Right atrium auricular region (tissue), 2 donors: Measurements from ENCODE around the gene CXCL12. TPM values are rescaled to one million over a fixed set of nuclear protein-coding genes. Genes with fewer than 3 reads are reported as not detected.

Source experiments
- DNase-seq: peaks from one replicate; pipeline ENCODE4 v3.0.0-alpha.2; 2019; ENCODE audit warnings: low spot score
- H3K27ac ChIP-seq, 2 donors: fragments of 200-600 bp; sonication (generic); 1 replicate in 1 of 2; 2 replicates in 1 of 2; pipeline ENCODE4 v1.5.1; 2016 to 2019
- H3K27me3 ChIP-seq, 2 donors: fragments of 200-600 bp; sonication (generic); one replicate each; pipeline versions ENCODE4 v1.5.1 to v1.6.0; 2017 to 2019
- H3K36me3 ChIP-seq: fragments of 200-600 bp; sonication (generic); one replicate; pipeline ENCODE4 v1.5.1; 2016
- H3K4me1 ChIP-seq, 2 donors: fragments of 200-600 bp; sonication (generic); one replicate each; pipeline versions ENCODE4 v1.5.1 to v1.6.0; 2017 to 2019
- H3K4me3 ChIP-seq, 2 donors: fragments of 200-600 bp; sonication (generic); 1 replicate in 1 of 2; 2 replicates in 1 of 2; pipeline ENCODE4 v1.5.1; 2017 to 2019; ENCODE audit warnings: mild to moderate bottlenecking in 1 of 2, moderate library complexity in 1 of 2
- H3K9me3 ChIP-seq, 2 donors: fragments of 200-600 bp; sonication (generic); one replicate each; pipeline ENCODE4 v1.5.1; 2019
- total RNA-seq, 2 donors: library from RNA; depleted of rRNA; stranded (reverse); fragments of >200 nt; gene quantifications; one replicate each; pipeline ENCODE4 v1.1.0, GENCODE V29; 2016
- TF ChIP-seq, protein P1 (sequence below), 2 donors: fragments of 200-600 bp; sonication (generic); IDR thresholded peaks; one replicate each; pipeline ENCODE4 v1.5.1; 2019; ENCODE audit warnings: antibody characterized with exemption in 2 of 2

The CXCL12 gene
- total RNA-seq, 2 donors from 2014 or later: 53.8 to 64.0 TPM

DNA sequence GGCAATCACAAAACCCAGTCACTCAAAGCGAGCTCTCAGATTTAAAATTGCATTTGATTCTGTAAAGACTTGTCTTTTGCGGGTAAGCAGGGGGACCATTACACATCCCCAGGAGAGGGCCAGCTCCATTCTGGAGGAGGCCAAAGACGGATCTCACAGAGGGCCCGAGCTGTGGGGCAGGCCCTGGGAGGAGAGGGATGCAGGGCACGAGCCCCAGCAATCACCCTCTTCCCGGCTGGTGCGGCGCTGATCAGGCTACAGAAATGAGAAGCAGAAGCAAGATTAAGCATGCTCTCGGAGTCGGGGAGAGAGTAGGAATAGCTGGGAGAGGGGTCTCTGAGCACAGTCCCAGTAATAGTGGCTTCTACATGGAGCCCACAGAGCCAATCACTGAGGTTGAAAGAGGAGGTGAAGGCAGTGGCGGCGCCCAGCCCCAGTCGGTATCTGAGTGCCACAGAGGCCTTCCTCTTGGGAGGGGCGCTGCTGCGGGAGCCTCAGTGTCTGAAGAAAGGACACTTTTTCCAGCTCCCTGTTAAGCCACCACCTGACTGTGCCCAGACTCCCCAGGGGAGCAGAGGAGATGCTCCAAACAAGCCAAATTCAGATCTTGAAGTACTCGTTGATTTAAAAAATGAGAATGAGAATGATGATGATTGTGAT lies 7.1 kb downstream of the CXCL12 start:
- Histone ChIP-seq H3K4me3 (no peak overlapping the region), H3K36me3 (peaks cover 42% of the 10 kb centered on the region), H3K27ac (no peak overlapping the region), H3K27me3 (no peaks in the 10 kb centered on the region), H3K9me3 (no peaks in the 10 kb centered on the region), H3K4me1 (peaks cover 0 to 12% of the 10 kb centered on the region in 2 donors)
- no peak for DNase-seq
- TF ChIP-seq, protein P1, sequence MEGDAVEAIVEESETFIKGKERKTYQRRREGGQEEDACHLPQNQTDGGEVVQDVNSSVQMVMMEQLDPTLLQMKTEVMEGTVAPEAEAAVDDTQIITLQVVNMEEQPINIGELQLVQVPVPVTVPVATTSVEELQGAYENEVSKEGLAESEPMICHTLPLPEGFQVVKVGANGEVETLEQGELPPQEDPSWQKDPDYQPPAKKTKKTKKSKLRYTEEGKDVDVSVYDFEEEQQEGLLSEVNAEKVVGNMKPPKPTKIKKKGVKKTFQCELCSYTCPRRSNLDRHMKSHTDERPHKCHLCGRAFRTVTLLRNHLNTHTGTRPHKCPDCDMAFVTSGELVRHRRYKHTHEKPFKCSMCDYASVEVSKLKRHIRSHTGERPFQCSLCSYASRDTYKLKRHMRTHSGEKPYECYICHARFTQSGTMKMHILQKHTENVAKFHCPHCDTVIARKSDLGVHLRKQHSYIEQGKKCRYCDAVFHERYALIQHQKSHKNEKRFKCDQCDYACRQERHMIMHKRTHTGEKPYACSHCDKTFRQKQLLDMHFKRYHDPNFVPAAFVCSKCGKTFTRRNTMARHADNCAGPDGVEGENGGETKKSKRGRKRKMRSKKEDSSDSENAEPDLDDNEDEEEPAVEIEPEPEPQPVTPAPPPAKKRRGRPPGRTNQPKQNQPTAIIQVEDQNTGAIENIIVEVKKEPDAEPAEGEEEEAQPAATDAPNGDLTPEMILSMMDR (IDR thresholded peaks at IDR 0.05): no peak

DNA sequence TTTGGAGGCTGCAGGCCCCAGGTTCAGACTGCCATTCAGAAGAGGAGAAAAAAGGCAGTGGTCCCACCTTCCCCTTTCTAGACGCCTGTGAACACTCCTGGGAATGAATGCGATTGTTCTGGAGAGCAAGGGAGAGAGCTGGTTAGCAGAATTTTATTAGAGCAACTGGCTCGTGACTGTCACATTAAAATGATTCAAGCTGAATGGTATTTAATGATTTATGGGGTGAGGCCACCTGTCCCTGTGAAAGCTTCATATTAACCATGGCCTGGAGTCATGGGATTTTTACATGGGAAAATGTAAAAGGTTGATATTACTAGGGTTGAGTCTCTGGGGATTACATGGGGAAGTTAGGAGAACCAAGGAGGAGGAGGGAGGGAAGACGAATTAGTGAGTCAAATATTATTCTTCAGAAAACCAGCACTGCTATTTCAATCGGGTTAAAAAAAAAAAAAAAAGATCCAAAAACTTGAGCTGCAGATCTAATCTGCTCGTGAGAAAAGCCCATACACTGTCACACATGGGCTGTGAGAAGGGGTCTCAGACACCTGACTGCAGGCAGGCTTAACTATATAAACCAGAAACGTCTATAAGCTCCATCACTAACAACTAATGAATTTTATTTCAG lies 8.3 kb downstream of the CXCL12 start:
- peaks cover 46% of the 10 kb centered on the region for H3K36me3 ChIP-seq
- no peak for DNase-seq
- H3K27ac ChIP-seq: no peak overlapping the region
- peaks cover 0 to 12% of the 10 kb centered on the region in 2 donors for H3K4me1 ChIP-seq
- H3K9me3 ChIP-seq: no peaks in the 10 kb centered on the region
- H3K27me3 ChIP-seq: no peaks in the 10 kb centered on the region
- no peak overlapping the region for H3K4me3 ChIP-seq
- TF ChIP-seq, protein P1 (IDR thresholded peaks at IDR 0.05): no peak

DNA sequence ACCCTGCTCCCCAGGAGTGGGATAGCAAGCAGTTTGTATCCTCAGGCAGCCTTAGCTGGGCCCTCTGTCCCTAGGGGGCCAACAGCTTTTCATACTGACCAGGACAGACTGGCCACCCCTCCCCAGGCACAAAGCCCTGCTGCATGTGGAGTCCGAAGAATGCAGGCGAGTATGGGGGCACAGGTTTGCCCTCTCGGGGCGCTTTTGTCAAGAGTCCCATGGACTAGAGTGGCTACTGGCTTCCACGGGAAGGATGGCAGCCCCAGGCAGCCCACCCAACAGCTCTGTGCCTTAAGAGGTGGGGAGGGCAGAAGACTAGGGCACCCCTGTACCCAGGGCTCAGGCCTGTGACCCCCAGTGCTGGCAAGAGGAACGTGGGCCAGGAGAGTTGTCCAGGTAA lies 10.7 kb downstream of the CXCL12 start:
- DNase-seq: no peak

GRCh38 chr10:44373341-44373995 lies 11.4 kb downstream of the CXCL12 start:
- no peak for DNase-seq
- no peak overlapping the region for H3K27ac ChIP-seq
- H3K27me3 ChIP-seq: no peaks in the 10 kb centered on the region
- TF ChIP-seq, protein P1 (IDR thresholded peaks at IDR 0.05): no peak
- H3K4me1 ChIP-seq: no peaks in the 10 kb centered on the region
- no peak overlapping the region for H3K4me3 ChIP-seq
- peaks cover 46% of the 10 kb centered on the region for H3K36me3 ChIP-seq
- H3K9me3 ChIP-seq: no peaks in the 10 kb centered on the region

More for the DNA sequence above, 10.7 kb downstream of the CXCL12 start:
- TF ChIP-seq, protein P1 (IDR thresholded peaks at IDR 0.05): no peak
- Histone ChIP-seq H3K4me3 (no peak overlapping the region), H3K27ac (no peak overlapping the region), H3K36me3 (peaks cover 46% of the 10 kb centered on the region), H3K4me1 (no peaks in the 10 kb centered on the region), H3K27me3 (no peaks in the 10 kb centered on the region), H3K9me3 (no peaks in the 10 kb centered on the region)

- no peak overlapping the region for H3K27ac ChIP-seq
- H3K9me3 ChIP-seq: no peaks in the 10 kb centered on the region
- H3K36me3 ChIP-seq: peaks cover 38% of the 10 kb centered on the region
- no peak for DNase-seq
- TF ChIP-seq, protein P1 (IDR thresholded peaks at IDR 0.05): no peak
- no peak overlapping the region for H3K4me3 ChIP-seq
- H3K4me1 ChIP-seq: no peaks in the 10 kb centered on the region
- no peaks in the 10 kb centered on the region for H3K27me3 ChIP-seq
Observed at GRCh38 chr10:44372181-44372580, 12.7 kb downstream of the CXCL12 start.
